ENCODE data around the gene SRGAP2. TPM values are rescaled to one million over a fixed set of nuclear protein-coding genes. Genes with fewer than 3 reads are reported as not detected.
"Not testable (repeated sequence)": the region's sequence is repeated elsewhere in the genome, so short reads cannot be mapped to it uniquely, and the experiment has no call there.

The SRGAP2 gene
- total and polyA plus RNA-seq, 3 experiments from 2014 or later, result 14.0 to 45.1 (median 39.9) TPM

GRCh38 chr1:206252680-206253335, 49.5 kb downstream of the SRGAP2 start:
- H3K4me1 ChIP-seq (ENCODE audit: insufficient read depth, low read length); CTCF ChIA-PET; H3K27me3 ChIP-seq (ENCODE audit: insufficient read depth, low read length, poor library complexity, severe bottlenecking); H3K36me3 Mint-ChIP-seq; H3K9me3 Mint-ChIP-seq; H3K27ac Mint-ChIP-seq; H3K9me3 ChIP-seq (ENCODE audit: low read length); H3K4me3 ChIP-seq (ENCODE audit: low read length); H3K4me3 Mint-ChIP-seq; H3K36me3 ChIP-seq (ENCODE audit: insufficient read depth, low read length); H3K4me1 Mint-ChIP-seq; POLR2A ChIA-PET; H3K27ac ChIP-seq (ENCODE audit: low read depth, low read length); H3K27me3 Mint-ChIP-seq: not testable (repeated sequence)
- DNase-seq, result peak in 1 of 5 donors; percentile 3

Other genes starting within 250 kb of the SRGAP2 start
- gene RAB7B, start 200.1 kb upstream of the SRGAP2 start, total RNA-seq, result under 1 TPM; 0.29 to 0.48 TPM
- gene RAB7B, start 200.1 kb upstream of the SRGAP2 start, polyA plus RNA-seq, result not detected
- not detected for gene CTSE, start 179.6 kb upstream of the SRGAP2 start, total RNA-seq
- gene CTSE, start 179.6 kb upstream of the SRGAP2 start, polyA plus RNA-seq, result not detected
- not detected for gene RHEX, start 150.4 kb upstream of the SRGAP2 start, total RNA-seq
- gene RHEX, start 150.4 kb upstream of the SRGAP2 start, polyA plus RNA-seq, result not detected
- gene AVPR1B, start 86.2 kb upstream of the SRGAP2 start, total RNA-seq, result not detected
- not detected for gene AVPR1B, start 86.2 kb upstream of the SRGAP2 start, polyA plus RNA-seq
- 10 to 100 TPM; 14.1 to 17.5 TPM for gene FAM72A, start 702 bp upstream of the SRGAP2 start, total RNA-seq
- 0.69 TPM for gene FAM72A, start 702 bp upstream of the SRGAP2 start, polyA plus RNA-seq

Measured in CD8-positive, alpha-beta memory T cell (primary cell).